SK-N-MC (cell line): ENCODE data around the gene GGN.

ENCODE experiments used
- EZH2 ChIP-seq: fragments of 200-600 bp; sonication (generic); IDR thresholded peaks from one replicate; pipeline ENCODE4 v1.6.1; 2017; ENCODE audit warnings: antibody characterized with exemption
- POLR2AphosphoS5 ChIP-seq: IDR thresholded peaks from 2 replicates; pipeline ENCODE4 v1.6.1; 2012; ENCODE audit warnings: mild to moderate bottlenecking, low read depth, low read length, borderline replicate concordance

- TF ChIP-seq POLR2AphosphoS5: no peak
- TF ChIP-seq EZH2: no peak
Observed at GRCh38 chr19:38377052-38377451, 10.8 kb downstream of the GGN start.
